Measurements from ENCODE around the gene ZNF175.
"Not testable (repeated sequence)": the region's sequence is repeated elsewhere in the genome, so short reads cannot be mapped to it uniquely, and the experiment has no call there.

Gene ZNF175

DNA sequence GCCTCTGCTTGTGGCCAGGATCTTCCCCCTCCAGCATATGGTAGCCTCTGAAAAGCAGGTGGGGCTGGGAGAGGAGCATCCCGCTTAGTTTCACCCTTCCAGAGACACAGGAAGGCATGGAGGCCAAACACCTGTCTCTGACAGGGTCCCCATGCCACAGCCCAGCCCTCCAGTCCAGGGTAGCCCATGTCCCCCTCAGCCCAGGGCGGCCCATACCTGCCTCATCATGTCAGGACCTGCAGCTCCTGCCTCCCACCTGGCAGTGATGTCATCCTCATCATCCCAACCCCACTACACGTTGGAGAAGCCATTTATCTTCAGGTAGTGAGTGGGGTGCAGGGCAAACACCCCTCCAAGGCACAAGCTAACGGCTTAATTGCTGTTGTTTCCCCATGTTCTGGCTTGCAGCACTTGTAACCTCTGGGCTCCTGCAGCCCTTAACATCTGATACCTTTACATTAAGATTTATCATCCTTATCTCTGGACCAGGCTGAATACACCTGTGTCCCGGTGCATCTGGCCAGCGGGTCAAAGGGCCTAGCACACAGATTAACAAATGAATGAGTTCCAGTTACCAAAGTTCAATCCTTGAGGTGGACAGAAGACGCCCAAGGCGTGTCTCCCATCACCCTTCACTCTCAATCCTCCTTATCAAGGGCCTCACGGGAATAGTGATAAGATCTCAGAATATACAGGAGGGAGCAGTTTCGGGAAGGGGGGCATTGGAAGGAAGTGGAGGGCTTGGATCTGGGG is 22.2 kb downstream of the ZNF175 start:
- no peak for DNase-seq

GRCh38 chr19:51593969-51594773 is 23.1 kb downstream of the ZNF175 start:
- DNase-seq, result peak; percentile 82 to 93 (median 90)

DNA sequence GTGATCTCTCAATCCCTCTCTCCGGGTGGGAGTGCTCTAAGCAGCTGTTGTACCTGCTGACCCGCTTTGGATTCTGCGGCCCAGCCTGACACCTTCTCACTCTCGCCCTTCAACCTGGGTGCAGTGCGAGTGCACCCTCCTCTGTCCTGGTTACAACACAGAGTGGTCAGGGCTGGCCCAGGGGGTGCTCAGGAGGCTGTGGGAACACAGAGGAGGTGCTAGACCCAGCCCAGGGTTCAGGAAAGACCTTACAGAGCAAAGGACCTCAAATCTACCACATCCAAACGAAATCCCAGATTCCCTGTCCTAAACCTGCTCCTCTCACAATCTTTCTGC is 23.7 kb downstream of the ZNF175 start:
- no peak for DNase-seq

DNA sequence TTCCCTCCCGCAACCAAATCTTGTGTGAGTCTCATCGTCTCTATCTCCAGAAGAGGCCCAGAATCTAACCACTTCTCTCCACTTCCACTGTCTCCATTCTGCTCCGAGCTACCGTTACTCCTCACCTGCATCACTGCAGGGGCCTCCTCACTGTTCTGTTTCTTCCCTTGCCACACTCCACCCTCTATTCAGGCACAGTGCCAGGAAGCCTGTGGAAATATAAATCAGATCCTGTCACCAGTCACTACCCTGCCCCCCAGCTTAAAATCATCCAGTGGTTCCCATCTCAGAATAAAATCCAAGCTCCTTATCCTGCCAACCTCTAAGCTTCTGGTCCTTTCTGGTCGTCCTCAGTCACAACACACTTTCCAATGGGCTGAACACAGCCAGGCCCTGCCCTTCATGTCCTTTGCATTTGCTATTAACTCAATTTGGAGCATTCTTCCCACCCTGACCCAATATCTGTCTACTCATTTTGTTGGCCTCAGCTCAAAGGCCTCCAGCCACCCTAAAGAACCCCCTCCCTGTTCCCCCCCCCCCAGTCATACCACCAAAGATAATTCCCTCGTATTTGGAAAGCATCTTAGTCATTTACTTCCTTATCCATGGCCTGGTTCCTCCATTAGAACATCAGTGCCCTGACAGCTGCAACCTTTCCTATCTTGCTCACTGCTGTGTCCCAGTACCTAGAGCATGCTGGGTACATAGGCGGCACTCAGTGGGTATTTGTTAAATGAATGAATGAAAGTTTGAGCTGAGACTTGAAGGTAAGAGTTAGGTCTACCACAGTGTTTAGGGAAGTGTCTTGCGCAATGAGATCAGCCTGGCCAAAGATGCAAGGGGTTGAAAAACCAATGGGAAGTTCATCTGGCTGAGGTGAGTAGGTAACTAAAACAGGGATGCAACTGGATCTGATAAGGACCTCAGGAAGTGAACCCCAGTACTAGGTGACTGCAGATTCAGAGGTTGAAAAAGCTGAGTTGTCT is 24.4 kb downstream of the ZNF175 start:
- no peak for DNase-seq

DNA sequence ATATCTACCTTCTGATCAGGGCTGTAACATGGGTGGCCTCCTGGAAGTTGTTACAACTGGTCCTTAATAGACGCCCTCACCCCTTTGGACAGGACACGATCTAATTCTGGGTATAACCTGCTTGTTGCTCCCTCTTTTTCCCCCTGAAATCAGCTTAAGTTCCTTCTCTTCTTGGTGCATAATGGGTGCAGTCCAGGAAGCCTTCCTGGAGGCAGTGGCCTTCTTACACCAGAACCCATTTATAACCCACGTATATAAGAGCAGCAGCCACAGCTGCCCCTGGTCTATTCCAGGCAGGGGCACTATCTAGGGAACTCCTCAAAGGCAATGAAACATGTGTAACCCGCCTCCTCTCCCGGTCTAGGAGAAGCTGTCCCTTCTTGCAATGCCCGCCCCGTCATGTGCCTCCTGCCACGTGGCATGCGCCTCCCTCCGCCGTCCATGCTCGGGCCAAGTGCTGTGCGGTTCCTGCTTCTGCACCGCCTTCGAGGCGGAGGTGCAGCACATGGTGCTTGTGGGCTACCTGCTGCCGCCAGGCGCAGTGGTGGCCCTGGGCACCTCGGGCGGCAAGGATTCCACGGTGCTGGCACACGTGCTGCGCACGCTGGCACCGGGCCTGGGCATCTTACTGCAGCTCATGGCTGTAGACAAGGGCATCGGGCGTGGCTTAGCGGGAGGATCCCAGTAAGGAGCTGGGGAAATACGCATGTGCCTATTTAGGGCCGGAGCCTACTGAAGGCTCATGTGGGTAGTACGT is 27.3 kb downstream of the ZNF175 start:
- DNase-seq, result no peak

DNA sequence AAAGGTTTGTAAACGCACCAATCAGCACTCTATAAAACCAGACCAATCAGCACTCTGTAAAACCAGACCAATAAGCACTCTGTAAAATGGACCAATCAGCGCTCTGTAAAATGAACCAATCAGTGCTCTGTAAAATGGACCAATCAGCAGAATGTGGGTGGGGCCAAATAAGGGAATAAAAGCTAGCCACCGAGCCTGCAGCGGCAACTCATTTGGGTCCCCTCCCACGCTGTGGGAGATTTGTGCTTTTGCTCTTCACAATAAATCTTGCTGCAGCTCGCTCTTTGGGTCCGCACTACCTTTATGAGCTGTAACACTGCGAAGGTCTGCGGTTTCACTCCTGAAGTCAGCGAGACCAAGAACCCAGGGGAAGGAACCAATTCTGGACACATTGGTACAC is 28.0 kb downstream of the ZNF175 start:
- DNase-seq, result no peak

- no peak for DNase-seq
Measured at GRCh38 chr19:51600940-51601580, 30.0 kb downstream of the ZNF175 start.

DNA sequence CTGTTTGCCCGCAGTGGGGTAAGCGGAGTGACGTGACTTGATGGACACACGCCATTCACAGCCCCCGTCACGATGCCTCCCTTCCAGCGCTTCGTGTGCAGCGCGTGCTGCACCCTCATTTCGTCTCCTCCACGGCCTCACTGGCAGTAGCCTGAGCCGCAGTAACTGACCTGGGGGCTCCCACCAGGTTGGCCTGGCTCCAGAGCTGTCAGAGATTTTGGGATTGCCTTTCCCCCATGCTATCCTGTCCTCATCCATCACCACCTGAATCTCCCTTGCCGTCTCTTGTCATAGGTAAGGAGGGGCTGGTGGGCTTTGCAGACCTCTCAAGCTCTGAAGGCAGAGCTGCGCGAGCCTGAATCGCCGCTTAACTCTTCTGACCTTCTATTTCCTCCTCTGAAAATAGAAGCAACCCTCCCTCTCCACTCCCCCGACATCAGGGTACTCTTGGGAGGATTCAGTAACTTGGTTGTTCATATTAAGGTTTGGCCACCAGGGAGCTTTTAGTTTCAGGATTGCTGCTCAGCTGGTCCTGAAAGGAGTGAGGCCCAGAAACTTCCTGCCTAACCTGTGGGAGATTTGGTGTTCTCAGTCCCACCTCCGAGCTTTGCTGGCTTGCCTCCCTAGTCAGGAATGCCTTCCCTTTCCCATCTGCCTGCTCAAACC is 31.2 kb downstream of the ZNF175 start:
- no peak for DNase-seq

DNA sequence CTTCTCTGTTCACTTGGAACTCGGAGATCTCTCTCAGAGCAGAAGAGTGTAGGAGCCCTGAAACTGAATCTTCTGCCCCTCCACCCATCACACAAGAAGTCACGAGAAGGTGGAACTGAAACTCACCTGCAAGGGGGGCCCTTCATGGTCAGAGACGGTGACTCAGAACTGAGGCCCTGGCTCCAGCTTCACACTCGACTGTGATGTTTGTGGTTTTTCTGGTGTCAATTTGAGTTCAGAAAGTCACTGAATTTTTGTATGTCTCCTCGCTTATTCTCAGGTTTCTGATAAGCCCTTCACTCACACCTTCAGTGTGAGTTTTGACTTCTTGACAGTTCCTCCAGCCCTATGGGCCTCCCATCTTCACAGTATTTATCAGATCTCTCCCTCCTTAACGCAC is 36.0 kb downstream of the ZNF175 start:
- DNase-seq, result no peak

DNA sequence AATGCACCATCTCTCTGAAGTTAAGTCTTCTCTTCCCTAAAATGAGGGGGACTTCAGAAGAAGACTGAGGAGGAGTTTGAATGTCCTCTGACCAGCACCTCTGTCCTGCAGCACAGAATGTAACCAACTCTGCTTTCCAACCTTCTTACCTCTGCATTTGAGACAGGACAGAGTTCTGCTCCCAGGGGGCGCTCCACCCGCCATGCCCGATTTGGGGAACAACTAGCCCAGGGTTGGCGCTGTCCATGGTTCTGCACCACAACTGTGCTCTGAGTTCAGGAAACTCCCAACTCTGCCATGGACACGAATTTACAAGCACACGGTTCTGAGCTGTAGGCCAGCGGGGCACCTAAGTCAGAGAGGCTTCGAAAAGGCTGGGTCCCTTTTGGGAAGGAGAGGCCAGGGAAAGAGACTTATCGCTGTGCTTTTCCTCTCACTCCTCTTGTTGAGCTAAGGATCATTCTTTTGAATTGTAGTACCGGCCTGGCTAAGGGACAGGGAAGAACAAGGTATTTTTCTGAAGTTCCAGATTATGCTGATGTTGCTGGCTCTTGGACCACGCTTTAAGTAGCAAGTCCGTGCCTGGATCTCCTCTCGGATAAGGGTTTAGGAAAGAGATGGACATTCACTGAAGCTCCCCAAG is 37.0 kb downstream of the ZNF175 start:
- DNase-seq, result peak in 1 of 4 experiments; percentile 30

DNA sequence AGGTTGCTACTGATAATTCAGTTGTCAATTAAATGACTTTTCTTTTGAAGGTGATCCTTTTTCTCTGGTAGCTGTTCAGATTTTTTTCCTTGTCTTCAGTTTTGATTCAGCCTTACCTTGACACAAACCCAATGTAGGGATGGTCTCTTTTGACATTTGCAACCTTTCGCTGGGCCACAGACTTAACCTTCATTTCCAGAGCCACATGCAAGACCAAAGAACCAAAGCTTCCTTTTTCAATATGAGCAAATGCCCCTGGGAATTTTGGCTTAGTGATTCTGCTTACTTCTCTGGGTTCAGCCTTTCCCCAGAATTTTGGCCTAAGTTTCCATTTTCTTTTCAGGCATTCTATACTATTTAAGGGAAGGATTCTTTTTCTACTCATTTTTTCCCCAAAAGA is 39.5 kb downstream of the ZNF175 start:
- DNase-seq, result no peak

GRCh38 chr19:51614789-51615188 is 43.7 kb downstream of the ZNF175 start:
- no peak for DNase-seq

GRCh38 chr19:51615991-51616390 is 44.9 kb downstream of the ZNF175 start:
- DNase-seq, result no peak

- DNase-seq, result no peak
Measured at GRCh38 chr19:51621178-51621577, 50.1 kb downstream of the ZNF175 start.

GRCh38 chr19:51626675-51627074 is 55.6 kb downstream of the ZNF175 start:
- no peak for DNase-seq

DNA sequence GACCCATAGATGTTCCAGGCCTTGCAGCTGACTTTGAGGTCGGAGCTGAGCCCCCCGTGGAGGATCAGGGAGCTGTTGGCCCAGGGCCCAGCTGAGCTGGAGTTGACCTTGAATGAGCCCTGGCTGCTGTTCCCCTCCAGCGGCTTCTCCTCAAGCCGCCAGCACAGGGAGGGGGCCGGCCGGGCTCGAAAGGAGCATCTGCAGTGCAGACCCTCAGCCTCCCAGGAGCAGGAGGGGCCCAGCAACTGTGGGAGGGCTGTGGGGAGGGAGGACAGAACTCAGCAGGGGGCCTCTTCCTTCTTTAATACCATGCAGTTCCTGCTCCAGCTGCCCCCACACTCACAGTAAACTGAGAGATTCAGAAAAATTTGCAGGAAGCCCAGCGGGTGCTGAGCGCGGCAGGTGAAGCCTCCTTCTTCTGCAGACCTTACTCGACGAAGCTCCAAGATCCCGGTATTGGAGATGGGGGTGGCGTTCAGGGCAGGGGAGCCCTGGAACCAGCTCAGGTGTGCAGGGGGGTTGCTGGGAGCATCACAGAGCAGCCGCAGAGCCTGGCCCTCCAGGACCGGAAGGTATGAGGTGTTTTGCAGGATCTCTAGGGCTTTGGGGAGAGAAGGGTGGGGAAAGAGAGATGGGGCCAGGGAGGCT is 56.5 kb downstream of the ZNF175 start:
- no peak for DNase-seq

DNA sequence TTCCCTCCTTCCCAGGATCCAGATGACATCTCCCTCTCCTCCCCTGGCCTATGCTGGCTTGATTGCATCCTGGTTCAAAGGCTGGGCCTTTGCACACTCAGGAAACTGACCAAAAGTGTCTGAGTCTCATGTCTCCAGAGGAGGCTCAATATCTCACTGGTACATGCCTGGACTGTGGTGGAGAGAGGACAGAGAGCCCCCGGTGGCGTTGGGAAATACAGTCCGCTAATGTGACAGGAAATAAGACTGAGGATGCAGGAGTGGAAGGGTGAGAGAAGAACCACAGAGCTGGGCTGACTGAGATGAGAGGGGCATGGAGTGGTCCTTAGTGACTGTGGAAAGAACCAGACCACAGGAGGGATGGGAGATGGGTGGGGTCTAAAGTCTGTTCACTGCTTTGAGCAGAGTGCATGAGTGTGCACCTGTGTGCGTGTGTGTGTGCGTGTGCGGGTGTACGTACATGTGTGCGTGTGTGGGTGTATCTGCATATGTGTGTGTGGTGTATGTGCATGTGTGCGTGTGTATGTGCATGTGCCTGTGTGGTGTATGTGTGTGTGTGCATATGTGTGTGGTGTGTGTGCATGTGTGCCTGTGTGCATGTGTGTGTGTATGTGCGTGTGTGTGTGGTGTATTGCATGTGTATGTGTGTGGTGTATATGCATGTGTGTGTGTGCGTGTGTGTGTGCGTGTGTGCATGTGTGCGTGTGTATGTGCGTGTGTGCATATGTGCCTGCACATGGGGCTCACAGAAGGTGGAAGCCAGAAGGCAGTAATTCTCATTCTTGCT is 57.3 kb downstream of the ZNF175 start:
- no peak for DNase-seq

DNA sequence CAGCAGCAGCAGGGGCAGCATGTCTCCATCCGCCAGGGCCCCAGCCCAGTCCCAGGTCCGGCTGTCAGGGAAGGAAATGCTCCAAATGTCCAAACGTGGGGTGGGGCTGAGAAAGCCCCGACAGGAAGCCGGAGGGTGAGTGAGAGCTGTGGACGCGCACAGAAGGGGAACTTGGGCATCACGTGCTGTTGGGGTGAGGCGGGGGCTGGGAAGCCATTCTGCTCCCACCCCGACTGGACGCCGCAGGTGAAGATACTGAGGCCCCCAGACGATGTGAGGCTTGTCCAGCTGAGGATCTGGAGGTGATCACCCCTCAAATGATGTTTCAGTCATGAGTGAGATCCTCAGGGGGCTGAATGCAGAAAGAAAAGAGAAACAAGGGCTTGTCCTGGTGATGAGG is 59.2 kb downstream of the ZNF175 start, which contains the start of gene SIGLEC5:
SIGLEC5 (minus strand) TSS at position 87 of the 400 bp plus-strand sequence; CDS start at position 21, 66 bp downstream.
- DNase-seq, result not testable (repeated sequence)

GRCh38 chr19:51632126-51632525 is 61.0 kb downstream of the ZNF175 start:
- no peak for DNase-seq

Data from activated CD4-positive, CD25-positive, alpha-beta regulatory T cell (primary cell).